Measurements from ENCODE around the gene GABRB3.

GABRB3 gene

DNA sequence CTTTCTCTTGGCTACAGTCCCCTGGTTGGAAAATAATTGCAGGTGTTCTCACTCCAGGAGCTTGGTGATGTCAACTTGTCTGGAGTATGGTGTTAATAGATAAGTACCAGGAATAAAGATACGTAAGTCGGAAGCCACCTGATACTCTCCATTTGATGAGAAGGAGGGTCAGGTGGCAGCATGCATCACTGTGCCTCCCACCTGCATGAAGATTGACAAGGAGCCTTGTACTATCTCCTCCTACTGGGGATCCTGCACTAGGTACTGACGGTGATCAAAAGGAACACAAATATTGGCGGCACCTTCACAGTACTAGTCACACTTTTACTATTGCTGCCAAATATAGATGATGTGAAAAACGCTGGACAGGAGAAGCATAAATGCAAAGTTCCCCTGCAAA is 32.6 kb upstream of the GABRB3 start:
- Histone ChIP-seq H3K27me3 (ENCODE audit: insufficient read depth, poor library complexity, severe bottlenecking) (no peaks in the 10 kb centered on the region), H3K27ac (ENCODE audit: poor library complexity, severe bottlenecking) (no peak overlapping the region), H3K36me3 (ENCODE audit: low read depth) (no peaks in the 10 kb centered on the region), H3K4me1 (ENCODE audit: insufficient read depth, poor library complexity, severe bottlenecking) (no peaks in the 10 kb centered on the region), H3K9me3 (ENCODE audit: severe bottlenecking) (no peaks in the 10 kb centered on the region), H3K4me3 (ENCODE audit: severe bottlenecking) (no peak overlapping the region)
- DNase-seq (ENCODE audit: low spot score) (no peak), ATAC-seq (ENCODE audit: low read depth) (no peak)
- TF ChIP-seq, protein P1, sequence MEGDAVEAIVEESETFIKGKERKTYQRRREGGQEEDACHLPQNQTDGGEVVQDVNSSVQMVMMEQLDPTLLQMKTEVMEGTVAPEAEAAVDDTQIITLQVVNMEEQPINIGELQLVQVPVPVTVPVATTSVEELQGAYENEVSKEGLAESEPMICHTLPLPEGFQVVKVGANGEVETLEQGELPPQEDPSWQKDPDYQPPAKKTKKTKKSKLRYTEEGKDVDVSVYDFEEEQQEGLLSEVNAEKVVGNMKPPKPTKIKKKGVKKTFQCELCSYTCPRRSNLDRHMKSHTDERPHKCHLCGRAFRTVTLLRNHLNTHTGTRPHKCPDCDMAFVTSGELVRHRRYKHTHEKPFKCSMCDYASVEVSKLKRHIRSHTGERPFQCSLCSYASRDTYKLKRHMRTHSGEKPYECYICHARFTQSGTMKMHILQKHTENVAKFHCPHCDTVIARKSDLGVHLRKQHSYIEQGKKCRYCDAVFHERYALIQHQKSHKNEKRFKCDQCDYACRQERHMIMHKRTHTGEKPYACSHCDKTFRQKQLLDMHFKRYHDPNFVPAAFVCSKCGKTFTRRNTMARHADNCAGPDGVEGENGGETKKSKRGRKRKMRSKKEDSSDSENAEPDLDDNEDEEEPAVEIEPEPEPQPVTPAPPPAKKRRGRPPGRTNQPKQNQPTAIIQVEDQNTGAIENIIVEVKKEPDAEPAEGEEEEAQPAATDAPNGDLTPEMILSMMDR (IDR thresholded peaks at IDR 0.05; ENCODE audit: poor library complexity, severe bottlenecking) = no peak

DNA sequence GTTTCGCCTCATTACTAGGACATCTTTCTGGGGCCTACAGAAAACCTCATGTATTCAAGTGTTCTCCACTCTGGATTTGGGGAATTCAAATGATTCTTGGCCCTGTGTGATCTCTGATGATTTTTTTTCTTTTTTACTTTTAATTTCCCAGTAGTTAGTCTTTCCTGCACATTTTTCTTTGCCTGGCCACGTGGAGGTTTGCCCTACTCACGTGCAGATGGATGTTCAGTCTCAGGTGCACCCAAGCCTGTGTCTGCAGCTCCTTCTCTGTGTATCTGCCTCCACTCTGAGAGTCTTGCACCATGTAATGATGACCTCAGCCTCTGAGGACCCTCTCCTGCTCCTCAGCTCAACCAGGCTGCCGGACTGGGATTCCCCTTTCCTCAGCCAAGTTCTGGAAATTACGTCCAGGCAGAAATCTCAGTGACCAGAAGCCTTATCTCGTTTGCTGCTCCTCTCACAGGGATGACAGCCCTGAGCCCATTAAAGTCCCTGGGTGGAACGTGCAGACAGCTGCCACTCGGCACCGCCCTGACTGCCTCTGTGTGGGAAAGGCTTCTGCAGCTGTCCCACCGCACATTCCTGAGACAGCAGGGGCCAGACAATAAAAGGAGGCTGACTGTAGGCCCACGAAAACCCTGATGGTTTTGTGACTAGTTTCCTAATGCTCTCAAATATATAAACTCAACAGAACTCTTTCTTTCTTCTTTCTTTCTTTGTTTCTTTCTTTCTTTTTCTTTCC is 31.4 kb upstream of the GABRB3 start:
- DNase-seq (ENCODE audit: low spot score) = no peak
- Histone ChIP-seq H3K36me3 (ENCODE audit: low read depth) (no peaks in the 10 kb centered on the region), H3K4me1 (ENCODE audit: insufficient read depth, poor library complexity, severe bottlenecking) (no peaks in the 10 kb centered on the region), H3K4me3 (ENCODE audit: severe bottlenecking) (no peak overlapping the region), H3K27ac (ENCODE audit: poor library complexity, severe bottlenecking) (no peak overlapping the region), H3K27me3 (ENCODE audit: insufficient read depth, poor library complexity, severe bottlenecking) (no peaks in the 10 kb centered on the region), H3K9me3 (ENCODE audit: severe bottlenecking) (no peaks in the 10 kb centered on the region)
- TF ChIP-seq, protein P1 (IDR thresholded peaks at IDR 0.05; ENCODE audit: poor library complexity, severe bottlenecking) = no peak
- ATAC-seq (ENCODE audit: low read depth) = no peak; the same call in 2 of the 3 replicates

DNA sequence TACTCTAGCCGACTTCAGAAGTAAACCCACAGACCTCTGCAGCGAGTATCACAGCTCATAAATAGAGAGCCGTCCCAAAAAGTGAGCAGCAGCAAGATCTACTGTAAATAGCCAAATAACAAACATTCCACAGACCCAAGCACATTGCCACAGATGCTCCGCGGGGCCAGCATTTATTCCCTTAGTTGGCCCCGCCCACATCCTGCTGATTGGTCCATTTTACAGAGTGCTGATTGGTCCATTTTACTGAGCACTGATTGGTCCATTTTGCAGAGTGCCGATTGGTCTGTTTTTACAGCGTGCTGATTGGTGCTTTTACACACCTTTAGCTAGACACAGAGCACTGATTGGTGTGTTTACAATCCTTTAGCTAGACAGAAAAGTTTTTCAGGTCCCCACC is 17.3 kb upstream of the GABRB3 start:
- Histone ChIP-seq H3K27me3 (ENCODE audit: insufficient read depth, poor library complexity, severe bottlenecking) (no peaks in the 10 kb centered on the region), H3K27ac (ENCODE audit: poor library complexity, severe bottlenecking) (no peak overlapping the region), H3K9me3 (ENCODE audit: severe bottlenecking) (peaks cover 7% of the 10 kb centered on the region), H3K4me3 (ENCODE audit: severe bottlenecking) (no peak overlapping the region), H3K36me3 (ENCODE audit: low read depth) (no peaks in the 10 kb centered on the region), H3K4me1 (ENCODE audit: insufficient read depth, poor library complexity, severe bottlenecking) (no peaks in the 10 kb centered on the region)
- TF ChIP-seq, protein P1 (IDR thresholded peaks at IDR 0.05; ENCODE audit: poor library complexity, severe bottlenecking) = no peak
- ATAC-seq (ENCODE audit: low read depth) (no peak), DNase-seq (ENCODE audit: low spot score) (no peak)

DNA sequence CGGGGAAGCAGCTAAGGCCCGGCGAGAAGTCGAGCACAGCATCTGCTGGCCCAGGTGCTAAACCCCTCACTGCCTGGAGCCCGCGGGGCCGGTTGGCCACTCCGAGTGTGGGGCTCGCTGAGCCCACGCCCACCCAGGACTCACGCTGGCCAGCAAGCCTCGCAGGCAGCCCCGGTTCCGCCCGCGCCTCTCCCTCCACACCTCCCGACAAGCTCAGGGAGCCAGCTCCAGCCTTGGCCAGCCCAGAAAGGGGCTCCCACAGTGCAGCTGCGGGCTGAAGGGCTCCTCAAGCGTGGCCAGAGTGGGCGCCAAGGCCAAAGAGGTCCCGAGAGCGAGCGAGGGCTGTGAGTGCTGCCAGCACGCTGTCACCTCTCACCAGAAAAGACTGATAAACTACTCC is 8.9 kb upstream of the GABRB3 start:
- Histone ChIP-seq H3K36me3 (ENCODE audit: low read depth) (no peaks in the 10 kb centered on the region), H3K27me3 (ENCODE audit: insufficient read depth, poor library complexity, severe bottlenecking) (peaks cover 12% of the 10 kb centered on the region), H3K4me1 (ENCODE audit: insufficient read depth, poor library complexity, severe bottlenecking) (no peaks in the 10 kb centered on the region), H3K9me3 (ENCODE audit: severe bottlenecking) (peaks cover 3% of the 10 kb centered on the region), H3K27ac (ENCODE audit: poor library complexity, severe bottlenecking) (no peak overlapping the region), H3K4me3 (ENCODE audit: severe bottlenecking) (no peak overlapping the region)
- TF ChIP-seq, protein P1 (IDR thresholded peaks at IDR 0.05; ENCODE audit: poor library complexity, severe bottlenecking) = no peak
- no peak for DNase-seq (ENCODE audit: low spot score)
- no peak for ATAC-seq (ENCODE audit: low read depth)

DNA sequence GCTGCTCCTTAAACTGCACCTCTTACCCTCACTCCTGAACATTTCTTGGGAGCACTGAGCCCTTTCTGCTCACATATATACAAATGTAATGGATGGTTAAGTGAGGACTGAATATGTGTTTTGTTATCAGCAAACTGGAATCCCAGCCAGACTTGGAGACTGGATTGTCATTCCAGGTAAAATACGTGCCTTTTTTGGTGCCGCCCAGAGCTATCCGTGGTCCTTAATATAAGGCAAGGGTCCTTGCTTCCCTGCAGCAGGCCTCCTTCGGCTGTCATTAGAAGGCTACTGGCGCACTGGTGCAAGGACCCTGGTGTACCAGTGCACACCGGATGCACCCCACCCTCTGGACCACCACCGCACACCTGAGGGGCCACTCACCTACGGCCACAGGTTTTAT is 1.1 kb upstream of the GABRB3 start:
- Histone ChIP-seq H3K27ac (ENCODE audit: poor library complexity, severe bottlenecking) (no peak overlapping the region), H3K4me3 (ENCODE audit: severe bottlenecking) (no peak overlapping the region)

More for the DNA sequence above, 1.1 kb upstream of the GABRB3 start:
- TF ChIP-seq, protein P1 (IDR thresholded peaks at IDR 0.05; ENCODE audit: poor library complexity, severe bottlenecking) = no peak
- Histone ChIP-seq H3K36me3 (ENCODE audit: low read depth) (no peaks in the 10 kb centered on the region), H3K27me3 (ENCODE audit: insufficient read depth, poor library complexity, severe bottlenecking) (peaks cover 59% of the 10 kb centered on the region), H3K4me1 (ENCODE audit: insufficient read depth, poor library complexity, severe bottlenecking) (no peaks in the 10 kb centered on the region), H3K9me3 (ENCODE audit: severe bottlenecking) (peaks cover 5% of the 10 kb centered on the region)
- ATAC-seq (ENCODE audit: low read depth) = no peak; the same call in 2 of the 3 replicates
- DNase-seq (ENCODE audit: low spot score) = no peak

Data from RWPE2 (cell line).